H9 (cell line): ENCODE data around the gene PRPF6. TPM values are rescaled to one million over a fixed set of nuclear protein-coding genes. Genes with fewer than 3 reads are reported as not detected.
"Not testable (repeated sequence)": the region's sequence is repeated elsewhere in the genome, so short reads cannot be mapped to it uniquely, and the experiment has no call there.

ENCODE experiments used
- DNase-seq: peaks from one replicate; pipeline ENCODE4 v3.0.0-alpha.2; 2017
- H2AFZ ChIP-seq: one replicate; pipeline ENCODE4 v1.6.1; 2013; ENCODE audit warnings: mild to moderate bottlenecking, low read length, control low read depth, moderate library complexity
- H2AK5ac ChIP-seq: 2 replicates; pipeline ENCODE4 v1.6.1; 2013; ENCODE audit warnings: low read length, control low read depth, mixed read lengths; ENCODE audit not compliant: insufficient read length
- H2BK120ac ChIP-seq: one replicate; pipeline ENCODE4 v1.6.1; 2013; ENCODE audit warnings: low read depth, mild to moderate bottlenecking, low read length, control low read depth, inconsistent platforms; ENCODE audit not compliant: poor library complexity, severe bottlenecking
- H2BK12ac ChIP-seq: 2 replicates; pipeline ENCODE4 v1.6.1; 2013; ENCODE audit warnings: low read length, control low read depth, mixed read lengths, low read depth; ENCODE audit not compliant: insufficient read length
- H2BK15ac ChIP-seq: 2 replicates; pipeline ENCODE4 v1.6.1; 2013; ENCODE audit warnings: low read depth, low read length, control low read depth
- H2BK20ac ChIP-seq: one replicate; pipeline ENCODE4 v1.6.1; 2013; ENCODE audit warnings: low read depth, mild to moderate bottlenecking, low read length, control low read depth, inconsistent platforms; ENCODE audit not compliant: poor library complexity, severe bottlenecking
- H2BK5ac ChIP-seq: 2 replicates; pipeline ENCODE4 v1.6.1; 2013; ENCODE audit warnings: low read length, control low read depth, mixed read lengths; ENCODE audit not compliant: insufficient read length
- H3K14ac ChIP-seq: 2 replicates; pipeline ENCODE4 v1.6.1; 2013; ENCODE audit warnings: low read length, control low read depth; ENCODE audit not compliant: insufficient read depth
- H3K18ac ChIP-seq: 2 replicates; pipeline ENCODE4 v1.6.1; 2013; ENCODE audit warnings: low read depth, mild to moderate bottlenecking, mixed read lengths, low read length, control low read depth; ENCODE audit not compliant: insufficient read length
- H3K23ac ChIP-seq: 2 replicates; pipeline ENCODE4 v1.6.1; 2013; ENCODE audit warnings: low read length, control low read depth, mixed read lengths, low read depth; ENCODE audit not compliant: insufficient read length
- H3K23me2 ChIP-seq: 2 replicates; pipeline ENCODE4 v1.6.1; 2013; ENCODE audit warnings: low read depth, mild to moderate bottlenecking, mixed read lengths, low read length, control low read depth; ENCODE audit not compliant: insufficient read length, poor library complexity, severe bottlenecking
- H3K27ac ChIP-seq: 2 replicates; pipeline ENCODE4 v1.5.1; 2013; ENCODE audit warnings: low read length, control low read depth, mixed read lengths, low read depth; ENCODE audit not compliant: insufficient read length
- H3K27me3 ChIP-seq: 2 replicates; pipeline ENCODE4 v1.6.1; 2013; ENCODE audit warnings: low read length, control low read depth, inconsistent platforms; ENCODE audit not compliant: insufficient read depth
- H3K4ac ChIP-seq: 2 replicates; pipeline ENCODE4 v1.6.1; 2013; ENCODE audit warnings: low read depth, mild to moderate bottlenecking, control low read depth, inconsistent platforms, low read length, moderate library complexity
- H3K4me1 ChIP-seq: 2 replicates; pipeline ENCODE4 v1.6.1; 2013; ENCODE audit warnings: low read length, control low read depth, inconsistent platforms; ENCODE audit not compliant: insufficient read depth
- H3K4me2 ChIP-seq: 2 replicates; pipeline ENCODE4 v1.6.1; 2013; ENCODE audit warnings: low read length, control low read depth, mixed read lengths; ENCODE audit not compliant: insufficient read length, insufficient read depth
- H3K56ac ChIP-seq: 2 replicates; pipeline ENCODE4 v1.6.1; 2013; ENCODE audit warnings: low read depth, mild to moderate bottlenecking, mixed read lengths, low read length, control low read depth; ENCODE audit not compliant: insufficient read length
- H3K79me1 ChIP-seq: 2 replicates; pipeline ENCODE4 v1.6.1; 2013; ENCODE audit warnings: low read depth, mild to moderate bottlenecking, moderate library complexity, low read length, control low read depth, inconsistent platforms; ENCODE audit not compliant: insufficient read depth, poor library complexity, severe bottlenecking
- H3K79me2 ChIP-seq: 2 replicates; pipeline ENCODE4 v1.6.1; 2013; ENCODE audit warnings: low read length, control low read depth, inconsistent platforms; ENCODE audit not compliant: insufficient read depth
- H3K9ac ChIP-seq: 2 replicates; pipeline ENCODE4 v1.6.1; 2013; ENCODE audit warnings: low read length, control low read depth, mixed read lengths; ENCODE audit not compliant: insufficient read length; ENCODE audit errors: extremely low read depth
- H3K9me3 ChIP-seq: one replicate; pipeline ENCODE4 v1.6.1; 2013; ENCODE audit warnings: low read depth, low read length, inconsistent platforms; ENCODE audit not compliant: control insufficient read depth
- H3T11ph ChIP-seq: one replicate; pipeline ENCODE4 v1.6.1; 2013; ENCODE audit warnings: mild to moderate bottlenecking, low read length, control low read depth, inconsistent platforms
- H4K20me1 ChIP-seq: one replicate; pipeline ENCODE4 v1.6.1; 2013; ENCODE audit not compliant: control insufficient read depth, insufficient read length, insufficient read depth
- H4K5ac ChIP-seq: 2 replicates; pipeline ENCODE4 v1.6.1; 2013; ENCODE audit warnings: low read depth, mild to moderate bottlenecking, mixed read lengths, low read length, control low read depth; ENCODE audit not compliant: insufficient read length
- H4K8ac ChIP-seq: replicated peaks from 2 replicates; pipeline ENCODE4 v1.6.1; 2013; ENCODE audit warnings: low read length, control low read depth, mixed read lengths, low read depth; ENCODE audit not compliant: insufficient read length
- H4K91ac ChIP-seq: 2 replicates; pipeline ENCODE4 v1.6.1; 2013; ENCODE audit warnings: low read depth, mild to moderate bottlenecking, moderate library complexity, mixed read lengths, low read length, control low read depth; ENCODE audit not compliant: insufficient read length
- H3K27ac Mint-ChIP-seq, 3 experiments: 2 replicates in 2 of 3; 3 replicates in 1 of 3; pipeline ENCODE4 v1.8.0; 2020 to 2021; ENCODE audit warnings: mixed read lengths in 3 of 3, mild to moderate bottlenecking in 1 of 3, moderate library complexity in 1 of 3
- H3K27me3 Mint-ChIP-seq: 2 replicates; pipeline ENCODE4 v1.8.0; 2021; ENCODE audit warnings: low read depth, mild to moderate bottlenecking, moderate library complexity, mixed read lengths
- H3K36me3 Mint-ChIP-seq, 3 experiments: 2 replicates in 2 of 3; 3 replicates in 1 of 3; pipeline ENCODE4 v1.8.0; 2020 to 2021; ENCODE audit warnings: low read depth in 3 of 3, mixed read lengths in 3 of 3; ENCODE audit not compliant: insufficient read depth in 1 of 3
- H3K4me1 Mint-ChIP-seq, 2 experiments: 2 replicates each; pipeline ENCODE4 v1.8.0; 2020; ENCODE audit warnings: mixed read lengths in 2 of 2
- H3K4me3 Mint-ChIP-seq, 2 experiments: 2 replicates in 1 of 2; 3 replicates in 1 of 2; pipeline ENCODE4 v1.8.0; 2020 to 2021; ENCODE audit warnings: mild to moderate bottlenecking in 2 of 2, mixed read lengths in 2 of 2, moderate library complexity in 1 of 2
- H3K9me3 Mint-ChIP-seq, 2 experiments: 2 replicates in 1 of 2; 3 replicates in 1 of 2; pipeline ENCODE4 v1.8.0; 2020; ENCODE audit warnings: mild to moderate bottlenecking in 2 of 2, mixed read lengths in 2 of 2, moderate library complexity in 1 of 2
- WGBS: extraction: QIAGEN DNeasy Blood & Tissue Kit; methylation state at CpG from one replicate; pipeline ENCODE4 v1.1.7; 2013; ENCODE audit warnings: missing lambda C conversion rate, low lambda C conversion rate, mixed read lengths; ENCODE audit not compliant: insufficient read length; ENCODE audit errors: extremely low coverage; 5-methylcytosine and 5-hydroxymethylcytosine counted together
- total RNA-seq: library from RNA; stranded (reverse); gene quantifications from 2 replicates; pipeline ENCODE4 v1.2.1, GENCODE V29; 2021
- TF ChIP-seq, protein P1 (sequence below): fragments of 200-600 bp; sonication (generic); conservative IDR thresholded peaks from 3 replicates; pipeline ENCODE4 v1.8.0; 2021; ENCODE audit warnings: antibody characterized with exemption, mild to moderate bottlenecking

The PRPF6 gene
- total RNA-seq, 1 experiment from 2014 or later: 87.9 TPM

DNA sequence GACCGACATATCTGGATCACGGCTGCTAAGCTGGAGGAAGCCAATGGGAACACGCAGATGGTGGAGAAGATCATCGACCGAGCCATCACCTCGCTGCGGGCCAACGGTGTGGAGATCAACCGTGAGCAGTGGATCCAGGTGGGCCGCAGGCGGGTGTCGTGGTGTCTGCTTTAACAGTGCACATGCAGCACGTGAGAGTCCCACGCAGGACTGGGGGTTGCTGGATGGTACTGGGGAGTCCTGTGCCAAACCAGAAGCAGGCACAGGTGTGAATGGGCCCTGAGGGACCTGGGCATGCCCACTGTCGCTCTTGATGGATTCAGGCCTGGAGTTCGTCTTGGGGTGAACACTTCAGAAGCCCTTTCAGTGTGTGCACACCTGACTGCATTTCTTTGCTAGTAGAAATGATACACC is 30.4 kb downstream of the PRPF6 start:
- Histone ChIP-seq H3K9ac (no peak overlapping the region), H2AFZ (no peak overlapping the region), H4K8ac (no peak overlapping the region), H2AK5ac (no peak overlapping the region), H3K23me2 (no peaks in the 10 kb centered on the region), H2BK12ac (no peak overlapping the region), H2BK20ac (no peak overlapping the region), H3K9me3 (no peaks in the 10 kb centered on the region), H3T11ph (no peak overlapping the region), H2BK5ac (no peak overlapping the region), H2BK120ac (no peak overlapping the region), H3K18ac (no peak overlapping the region), H3K56ac (no peak overlapping the region), H4K20me1 (no peaks in the 10 kb centered on the region), H3K79me2 (no peaks in the 10 kb centered on the region), H3K4me2 (no peak overlapping the region), H3K4me1 (no peaks in the 10 kb centered on the region), H3K79me1 (peaks cover 4% of the 10 kb centered on the region), H2BK15ac (no peak overlapping the region), H4K91ac (no peak overlapping the region), H3K23ac (no peak overlapping the region), H3K14ac (no peak overlapping the region), H3K27ac (no peak overlapping the region), H3K27me3 (no peaks in the 10 kb centered on the region), H4K5ac (no peak overlapping the region), H3K4ac (no peak overlapping the region)
- no CpG with 5 or more reads among the region's 16 CpGs for WGBS
- Mint-ChIP-seq H3K36me3 (peaks cover 26 to 69% (median 68%) of the 10 kb centered on the region in 3 experiments), H3K27me3 (no peaks in the 10 kb centered on the region), H3K9me3 (peaks cover 4 to 5% of the 10 kb centered on the region in 2 experiments; a peak in 2 of 5 replicates), H3K4me1 (no peaks in the 10 kb centered on the region), H3K4me3 (no peak overlapping the region), H3K27ac (no peak overlapping the region)
- no peak for DNase-seq
- TF ChIP-seq, protein P1, sequence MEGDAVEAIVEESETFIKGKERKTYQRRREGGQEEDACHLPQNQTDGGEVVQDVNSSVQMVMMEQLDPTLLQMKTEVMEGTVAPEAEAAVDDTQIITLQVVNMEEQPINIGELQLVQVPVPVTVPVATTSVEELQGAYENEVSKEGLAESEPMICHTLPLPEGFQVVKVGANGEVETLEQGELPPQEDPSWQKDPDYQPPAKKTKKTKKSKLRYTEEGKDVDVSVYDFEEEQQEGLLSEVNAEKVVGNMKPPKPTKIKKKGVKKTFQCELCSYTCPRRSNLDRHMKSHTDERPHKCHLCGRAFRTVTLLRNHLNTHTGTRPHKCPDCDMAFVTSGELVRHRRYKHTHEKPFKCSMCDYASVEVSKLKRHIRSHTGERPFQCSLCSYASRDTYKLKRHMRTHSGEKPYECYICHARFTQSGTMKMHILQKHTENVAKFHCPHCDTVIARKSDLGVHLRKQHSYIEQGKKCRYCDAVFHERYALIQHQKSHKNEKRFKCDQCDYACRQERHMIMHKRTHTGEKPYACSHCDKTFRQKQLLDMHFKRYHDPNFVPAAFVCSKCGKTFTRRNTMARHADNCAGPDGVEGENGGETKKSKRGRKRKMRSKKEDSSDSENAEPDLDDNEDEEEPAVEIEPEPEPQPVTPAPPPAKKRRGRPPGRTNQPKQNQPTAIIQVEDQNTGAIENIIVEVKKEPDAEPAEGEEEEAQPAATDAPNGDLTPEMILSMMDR: no peak

DNA sequence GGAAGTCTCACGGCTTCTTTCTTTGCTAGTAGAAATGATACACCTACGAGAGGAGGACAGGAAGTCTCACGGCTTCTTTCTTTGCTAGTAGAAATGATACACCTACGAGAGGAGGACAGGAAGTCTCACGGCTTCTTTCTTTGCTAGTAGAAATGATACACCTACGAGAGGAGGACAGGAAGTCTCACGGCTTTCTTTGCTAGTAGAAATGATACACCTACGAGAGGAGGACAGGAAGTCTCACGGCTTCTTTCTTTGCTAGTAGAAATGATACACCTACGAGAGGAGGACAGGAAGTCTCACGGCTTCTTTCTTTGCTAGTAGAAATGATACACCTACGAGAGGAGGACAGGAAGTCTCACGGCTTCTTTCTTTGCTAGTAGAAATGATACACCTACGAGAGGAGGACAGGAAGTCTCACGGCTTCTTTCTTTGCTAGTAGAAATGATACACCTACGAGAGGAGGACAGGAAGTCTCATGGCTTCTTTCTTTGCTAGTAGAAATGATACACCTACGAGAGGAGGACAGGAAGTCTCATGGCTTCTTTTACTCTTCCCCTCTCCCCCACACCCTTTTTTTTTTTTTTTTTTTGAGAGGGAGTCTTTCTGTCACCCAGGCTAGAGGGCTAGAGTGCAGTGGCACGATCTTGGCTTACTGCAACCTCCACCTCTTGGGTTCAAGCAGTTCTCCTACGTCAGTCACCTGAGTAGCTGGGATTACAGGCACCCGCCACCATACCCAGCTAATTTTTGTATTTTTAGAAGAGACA is 31.6 kb downstream of the PRPF6 start:
- not testable (repeated sequence) for H3K9me3 Mint-ChIP-seq, H2BK15ac ChIP-seq, H3K9me3 ChIP-seq, H3K56ac ChIP-seq, H3K23ac ChIP-seq, H3K9ac ChIP-seq, H2AFZ ChIP-seq, H3K27ac Mint-ChIP-seq, H4K8ac ChIP-seq, DNase-seq, H3K27ac ChIP-seq, H3K4me1 Mint-ChIP-seq, H3K4me2 ChIP-seq, H2BK120ac ChIP-seq, H3K18ac ChIP-seq, H4K5ac ChIP-seq, H3K27me3 Mint-ChIP-seq, H3K14ac ChIP-seq, H3K4me3 Mint-ChIP-seq, H4K91ac ChIP-seq, H3K79me1 ChIP-seq, H2BK5ac ChIP-seq, H2AK5ac ChIP-seq, H2BK20ac ChIP-seq, H3K27me3 ChIP-seq, H3T11ph ChIP-seq, H3K23me2 ChIP-seq, H2BK12ac ChIP-seq, H4K20me1 ChIP-seq, H3K4me1 ChIP-seq, H3K4ac ChIP-seq, H3K79me2 ChIP-seq
- peaks cover 27 to 70% (median 64%) of the 10 kb centered on the region in 3 experiments for H3K36me3 Mint-ChIP-seq
- WGBS: no CpG with 5 or more reads among the region's 20 CpGs
